HG02763 (cell line): ENCODE measurements around the gene USP7.
"Not testable (repeated sequence)": the region's sequence is repeated elsewhere in the genome, so short reads cannot be mapped to it uniquely, and the experiment has no call there.

Source experiments
- ATAC-seq: cut with Tn5 transposase; IDR thresholded peaks from one replicate; pipeline ENCODE4 v1.9.1; 2021; ENCODE audit warnings: mild to moderate bottlenecking, moderate library complexity; ENCODE audit not compliant: unreplicated experiment

Gene USP7

GRCh38 chr16:8882725-8883377 is 80.9 kb downstream of the USP7 start:
- no peak for ATAC-seq

GRCh38 chr16:8882041-8882617 is 81.6 kb downstream of the USP7 start, which contains the start of gene LITAFD:
TSS of gene LITAFD (plus strand) at chr16:8882351. CDS start at chr16:8884356, 2,005 bp downstream.
- ATAC-seq, result no peak

- no peak for ATAC-seq
Measured at GRCh38 chr16:8880839-8881510, 82.7 kb downstream of the USP7 start.

GRCh38 chr16:8878523-8878911 is 85.2 kb downstream of the USP7 start:
- no peak for ATAC-seq

GRCh38 chr16:8877894-8878522 is 85.7 kb downstream of the USP7 start:
- no peak for ATAC-seq

GRCh38 chr16:8875317-8875716 is 88.4 kb downstream of the USP7 start:
- ATAC-seq, result not testable (repeated sequence)

GRCh38 chr16:8874388-8874787 is 89.3 kb downstream of the USP7 start:
- ATAC-seq, result no peak

GRCh38 chr16:8873866-8874195 is 89.9 kb downstream of the USP7 start:
- not testable (repeated sequence) for ATAC-seq

- no peak for ATAC-seq
Measured at GRCh38 chr16:8872967-8873865, 90.5 kb downstream of the USP7 start.

- no peak for ATAC-seq
Measured at GRCh38 chr16:8872071-8872470, 91.6 kb downstream of the USP7 start.

GRCh38 chr16:8869988-8870241 is 93.8 kb downstream of the USP7 start:
- not testable (repeated sequence) for ATAC-seq

GRCh38 chr16:8869212-8869987 is 94.3 kb downstream of the USP7 start:
- no peak for ATAC-seq

GRCh38 chr16:8868416-8869211 is 95.1 kb downstream of the USP7 start, which contains the start of gene CARHSP1:
TSS of gene CARHSP1 (minus strand) at chr16:8869006. CDS start at chr16:8859328, 9,678 bp downstream.
- peak; percentile 67 for ATAC-seq

GRCh38 chr16:8867932-8868415 is 95.7 kb downstream of the USP7 start:
- ATAC-seq, result no peak

- no peak for ATAC-seq
Measured at GRCh38 chr16:8867216-8867931, 96.3 kb downstream of the USP7 start.

- no peak for ATAC-seq
Measured at GRCh38 chr16:8866884-8867215, 96.9 kb downstream of the USP7 start.

GRCh38 chr16:8866118-8866883 is 97.4 kb downstream of the USP7 start:
- ATAC-seq, result no peak
